DND-41 (cell line): ENCODE measurements around the gene DLGAP1.

Experiments used
- ATAC-seq: fragments of 200-7000 bp; cut with Tn5 transposase; 3 replicates; pipeline ENCODE4 v1.9.1; 2021; ENCODE audit warnings: low read depth; ENCODE audit not compliant: insufficient read depth
- DNase-seq: peaks from one replicate; pipeline ENCODE4 v3.0.0-alpha.2; 2020
- H2AFZ ChIP-seq: 2 replicates; pipeline ENCODE4 v1.6.0; 2012; ENCODE audit warnings: low read depth, low read length
- H3K27ac ChIP-seq: 2 replicates; pipeline ENCODE4 v1.5.1; 2012; ENCODE audit warnings: low read length, inconsistent platforms
- H3K27me3 ChIP-seq: fragments of 200-600 bp; sonication (generic); 2 replicates; pipeline ENCODE4 v1.6.0; 2012; ENCODE audit warnings: low read length, mild to moderate bottlenecking, inconsistent platforms; ENCODE audit not compliant: insufficient read depth, poor library complexity
- H3K36me3 ChIP-seq: 2 replicates; pipeline ENCODE4 v1.5.1; 2012; ENCODE audit warnings: low read length, inconsistent platforms; ENCODE audit not compliant: insufficient read depth
- H3K4me1 ChIP-seq: 2 replicates; pipeline ENCODE4 v1.5.1; 2012; ENCODE audit warnings: mild to moderate bottlenecking, low read length; ENCODE audit not compliant: insufficient read depth
- H3K4me2 ChIP-seq: 2 replicates; pipeline ENCODE4 v1.6.0; 2012; ENCODE audit warnings: mild to moderate bottlenecking, moderate library complexity, low read length, inconsistent platforms; ENCODE audit not compliant: insufficient read depth
- H3K4me3 ChIP-seq, 2 experiments: fragments of 200-600 bp in 1 of 2; shearing (Covaris generic) in 1 of 2; 2 replicates each; pipeline ENCODE4 v1.5.1; 2012 to 2016; ENCODE audit warnings: inconsistent platforms in 2 of 2, low read length in 2 of 2, mild to moderate bottlenecking in 2 of 2, low read depth in 1 of 2, moderate library complexity in 1 of 2
- H3K79me2 ChIP-seq: 2 replicates; pipeline ENCODE4 v1.6.0; 2012; ENCODE audit warnings: low read length, inconsistent platforms; ENCODE audit not compliant: insufficient read depth
- H3K9ac ChIP-seq: 2 replicates; pipeline ENCODE4 v1.6.0; 2012; ENCODE audit warnings: low read depth, mild to moderate bottlenecking, inconsistent platforms, low read length, moderate library complexity
- H3K9me3 ChIP-seq: 2 replicates; pipeline ENCODE4 v1.5.1; 2012; ENCODE audit warnings: low read length, moderate library complexity, mild to moderate bottlenecking, inconsistent platforms; ENCODE audit not compliant: insufficient read depth, severe bottlenecking
- H4K20me1 ChIP-seq: 2 replicates; pipeline ENCODE4 v1.6.0; 2012; ENCODE audit warnings: low read length; ENCODE audit not compliant: insufficient read depth
- CTCF ChIP-seq: IDR thresholded peaks from 2 replicates; pipeline ENCODE4 v1.5.1; 2012; ENCODE audit warnings: borderline replicate concordance, low read length, moderate library complexity, mild to moderate bottlenecking; ENCODE audit not compliant: poor library complexity, severe bottlenecking; ENCODE audit errors: extremely low read depth
- EZH2 ChIP-seq: IDR thresholded peaks from 3 replicates; pipeline ENCODE4 v1.6.1; 2012; ENCODE audit warnings: borderline replicate concordance, low read depth, mild to moderate bottlenecking, moderate library complexity, low read length, inconsistent platforms; ENCODE audit not compliant: severe bottlenecking

DLGAP1 gene

DNA sequence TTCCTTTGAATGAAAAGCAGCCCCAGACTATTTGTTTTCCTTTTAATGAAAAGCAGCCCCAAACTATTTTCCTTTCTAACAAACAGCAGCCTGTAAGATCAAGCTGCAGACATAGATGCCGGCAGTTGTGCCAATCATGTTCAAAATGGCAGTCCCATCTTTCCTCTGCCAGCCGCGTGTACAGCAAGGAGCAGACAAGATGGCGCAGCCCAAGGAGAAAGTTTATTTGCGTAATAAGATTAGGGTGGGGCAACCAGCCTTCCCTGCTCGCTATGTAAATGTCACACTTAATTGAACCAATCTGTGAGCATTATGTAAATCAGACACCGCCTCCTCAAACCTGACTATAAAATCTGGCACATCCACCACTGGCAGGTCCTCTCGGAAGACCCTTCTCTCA is 779.1 kb downstream of the DLGAP1 start:
- no peak overlapping the region for H3K4me2 ChIP-seq

GRCh38 chr18:3675446-3675845 is 779.7 kb downstream of the DLGAP1 start:
- H3K4me1 ChIP-seq: no peaks in the 10 kb centered on the region
- H3K4me2 ChIP-seq: no peak overlapping the region
- H3K79me2 ChIP-seq: no peaks in the 10 kb centered on the region
- ATAC-seq: no peak
- H2AFZ ChIP-seq: no peak overlapping the region
- no peaks in the 10 kb centered on the region for H3K36me3 ChIP-seq
- no peak overlapping the region for H3K27ac ChIP-seq
- H3K9ac ChIP-seq: no peak overlapping the region
- H3K27me3 ChIP-seq: no peaks in the 10 kb centered on the region
- H3K4me3 ChIP-seq: no peak overlapping the region
- no peaks in the 10 kb centered on the region for H3K9me3 ChIP-seq
- no peaks in the 10 kb centered on the region for H4K20me1 ChIP-seq
- no peak for DNase-seq
- no peak for TF ChIP-seq CTCF
- TF ChIP-seq EZH2: no peak

More for the DNA sequence above, 779.1 kb downstream of the DLGAP1 start:
- no peaks in the 10 kb centered on the region for H3K27me3 ChIP-seq
- no peak for ATAC-seq
- H2AFZ ChIP-seq: no peak overlapping the region
- no peak for DNase-seq
- no peaks in the 10 kb centered on the region for H3K36me3 ChIP-seq
- no peak overlapping the region for H3K9ac ChIP-seq
- H3K9me3 ChIP-seq: no peaks in the 10 kb centered on the region
- H4K20me1 ChIP-seq: no peaks in the 10 kb centered on the region
- TF ChIP-seq CTCF (no peak), EZH2 (no peak)
- H3K4me1 ChIP-seq: no peaks in the 10 kb centered on the region
- no peaks in the 10 kb centered on the region for H3K79me2 ChIP-seq
- H3K4me3 ChIP-seq: no peak overlapping the region
- no peak overlapping the region for H3K27ac ChIP-seq

DNA sequence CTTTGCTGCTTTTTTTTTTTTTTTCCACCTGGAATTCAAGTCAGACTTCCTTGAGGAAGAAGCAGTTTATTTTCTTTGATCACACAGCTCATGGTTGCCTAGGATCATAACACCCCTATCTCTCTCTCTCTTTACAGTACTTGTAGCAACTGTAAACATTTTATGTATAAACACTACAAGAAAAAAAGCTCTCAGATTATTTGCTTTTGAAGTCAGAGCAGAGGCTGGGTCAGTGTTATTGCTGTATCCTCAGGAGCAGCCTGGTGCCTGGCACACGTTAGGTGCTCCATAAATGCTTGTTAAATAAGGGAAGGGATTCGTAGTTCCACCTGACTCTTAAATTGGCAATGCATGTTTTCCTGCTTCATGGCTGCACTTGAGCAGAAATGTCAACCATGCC is 783.9 kb downstream of the DLGAP1 start:
- no peak overlapping the region for H3K9ac ChIP-seq
- peaks cover 4% of the 10 kb centered on the region; the same call in 1 of the 2 replicates for H3K4me1 ChIP-seq
- H3K79me2 ChIP-seq: no peaks in the 10 kb centered on the region
- H2AFZ ChIP-seq: no peak overlapping the region
- DNase-seq (no peak), ATAC-seq (no peak)
- no peak overlapping the region for H3K4me2 ChIP-seq
- H3K9me3 ChIP-seq: no peaks in the 10 kb centered on the region
- no peaks in the 10 kb centered on the region for H4K20me1 ChIP-seq
- no peak overlapping the region for H3K27ac ChIP-seq
- no peaks in the 10 kb centered on the region for H3K36me3 ChIP-seq
- no peaks in the 10 kb centered on the region for H3K27me3 ChIP-seq
- TF ChIP-seq EZH2: no peak
- no peak for TF ChIP-seq CTCF
- H3K4me3 ChIP-seq: no peak overlapping the region

DNA sequence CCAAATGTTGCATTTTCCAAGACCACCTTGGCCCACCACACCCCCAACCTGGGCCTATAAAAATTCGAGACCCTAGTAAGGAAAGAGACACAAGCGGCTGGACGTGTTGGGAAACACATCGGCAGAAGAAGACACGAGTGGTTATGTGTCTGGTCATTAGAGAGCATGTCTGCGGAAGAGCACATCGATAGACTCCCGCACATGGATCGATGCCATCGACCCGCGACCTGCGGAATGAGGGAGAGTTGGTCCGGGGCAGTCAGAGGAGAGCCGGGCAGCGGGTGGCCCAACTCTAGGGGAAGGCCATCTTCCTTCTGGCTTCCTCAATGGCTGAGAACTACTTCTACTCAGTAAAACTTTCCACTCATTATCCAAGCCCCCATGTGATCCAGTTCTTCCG is 785.7 kb downstream of the DLGAP1 start:
- Histone ChIP-seq H4K20me1 (no peaks in the 10 kb centered on the region), H3K27ac (no peak overlapping the region), H3K79me2 (no peaks in the 10 kb centered on the region), H3K36me3 (no peaks in the 10 kb centered on the region), H3K9ac (no peak overlapping the region), H3K9me3 (no peaks in the 10 kb centered on the region), H3K4me2 (no peak overlapping the region), H3K4me1 (peaks cover 19% of the 10 kb centered on the region), H3K4me3 (no peak overlapping the region), H3K27me3 (no peaks in the 10 kb centered on the region), H2AFZ (no peak overlapping the region)
- no peak for DNase-seq
- no peak for ATAC-seq
- TF ChIP-seq CTCF: no peak
- no peak for TF ChIP-seq EZH2
